Ovary (tissue), 3 donors: ENCODE measurements around the gene DACT1.

Experiments used
- CTCF ChIP-seq, 3 donors: fragments of 450-650 bp in 2 of 3; fragments of 200-600 bp in 1 of 3; IDR thresholded peaks; one replicate each; pipeline versions ENCODE4 v1.5.1 to v1.8.0; 2016 to 2022; ENCODE audit warnings: antibody characterized with exemption in 3 of 3, mild to moderate bottlenecking in 1 of 3
- EP300 ChIP-seq: sonication (generic); formaldehyde crosslinking; IDR thresholded peaks from one replicate; pipeline ENCODE4 v1.6.1; 2017; ENCODE audit warnings: antibody characterized with exemption
- donor health status: DM: no; HTN: no; CAD: no.

GRCh38 chr14:58597041-58597440 lies 40.7 kb upstream of the DACT1 start:
- TF ChIP-seq CTCF (IDR thresholded peaks at IDR 0.05) (no peak), EP300 (no peak)
